ENCODE measurements around the gene TTLL10.
"Not testable (repeated sequence)": the region's sequence is repeated elsewhere in the genome, so short reads cannot be mapped to it uniquely, and the experiment has no call there.

The TTLL10 gene

GRCh38 chr1:1141911-1142250, 31.8 kb upstream of the TTLL10 start:
- DNase-seq (ENCODE audit: low read depth), result no peak

- DNase-seq (ENCODE audit: low read depth), result not testable (repeated sequence)
These were observed 31.3 kb upstream of the TTLL10 start for GRCh38 chr1:1142352-1142751.

GRCh38 chr1:1142844-1143243, 30.8 kb upstream of the TTLL10 start:
- DNase-seq (ENCODE audit: low read depth), result no peak

- DNase-seq (ENCODE audit: low read depth), result no peak
These were observed 30.0 kb upstream of the TTLL10 start for GRCh38 chr1:1143636-1144035.

- peak; percentile 41 for DNase-seq (ENCODE audit: low read depth)
These were observed 29.4 kb upstream of the TTLL10 start for GRCh38 chr1:1144122-1144842.

- DNase-seq (ENCODE audit: low read depth), result no peak
These were observed 28.7 kb upstream of the TTLL10 start for GRCh38 chr1:1144843-1145546.

GRCh38 chr1:1145547-1145914, 28.1 kb upstream of the TTLL10 start:
- no peak for DNase-seq (ENCODE audit: low read depth)

- DNase-seq (ENCODE audit: low read depth), result no peak
These were observed 27.7 kb upstream of the TTLL10 start for GRCh38 chr1:1146026-1146425.

GRCh38 chr1:1146596-1146995, 27.1 kb upstream of the TTLL10 start:
- no peak for DNase-seq (ENCODE audit: low read depth)

- DNase-seq (ENCODE audit: low read depth), result no peak
These were observed 25.6 kb upstream of the TTLL10 start for GRCh38 chr1:1148061-1148460.

- no peak for DNase-seq (ENCODE audit: low read depth)
These were observed 25.1 kb upstream of the TTLL10 start for GRCh38 chr1:1148569-1148968.

GRCh38 chr1:1149416-1149815, 24.3 kb upstream of the TTLL10 start:
- no peak for DNase-seq (ENCODE audit: low read depth)

- DNase-seq (ENCODE audit: low read depth), result no peak
These were observed 23.6 kb upstream of the TTLL10 start for GRCh38 chr1:1150100-1150499.

- DNase-seq (ENCODE audit: low read depth), result no peak
These were observed 22.4 kb upstream of the TTLL10 start for GRCh38 chr1:1151306-1151705.

GRCh38 chr1:1152431-1152830, 21.2 kb upstream of the TTLL10 start:
- not testable (repeated sequence) for DNase-seq (ENCODE audit: low read depth)

- DNase-seq (ENCODE audit: low read depth), result not testable (repeated sequence)
These were observed 20.5 kb upstream of the TTLL10 start for GRCh38 chr1:1153215-1153614.

GRCh38 chr1:1153874-1154273, 19.8 kb upstream of the TTLL10 start:
- DNase-seq (ENCODE audit: low read depth), result no peak

- no peak for DNase-seq (ENCODE audit: low read depth)
These were observed 18.4 kb upstream of the TTLL10 start for GRCh38 chr1:1155258-1155657.

GRCh38 chr1:1156140-1157032, 17.3 kb upstream of the TTLL10 start:
- no peak for DNase-seq (ENCODE audit: low read depth)

GRCh38 chr1:1157033-1157365, 16.7 kb upstream of the TTLL10 start:
- no peak for DNase-seq (ENCODE audit: low read depth)

GRCh38 chr1:1157426-1157913, 16.2 kb upstream of the TTLL10 start:
- DNase-seq (ENCODE audit: low read depth), result peak; percentile 39

GRCh38 chr1:1157914-1158710, 15.6 kb upstream of the TTLL10 start:
- DNase-seq (ENCODE audit: low read depth), result no peak

Data from activated T-helper 9 cell treated with anti-CD3 and anti-CD28 coated beads, Interleukin-2, amount 50 U/mL, for 16 hours (primary cell).